Activated naive CD4-positive, alpha-beta T cell treated with anti-CD3 and anti-CD28 coated beads, Interleukin-2, amount 10 ng/mL, durations not matched to agents 7 days and 5 days (primary cell): ENCODE data around the gene GRK5.

Source experiments
- CTCF ChIA-PET: fragments of 350-600 bp; sonication (Branson Sonifier 250); formaldehyde crosslinking; loops from one replicate; lab custom pipeline; 2021; ENCODE audit warnings: antibody characterized with exemption; lab: Charles Lee
- DNase-seq: peaks from one replicate; pipeline ENCODE4 v3.0.0-alpha.2; 2020
- H3K27ac Mint-ChIP-seq: one replicate; pipeline ENCODE4 v1.8.0; 2021; ENCODE audit warnings: mild to moderate bottlenecking, moderate library complexity, mixed read lengths
- H3K27me3 Mint-ChIP-seq: one replicate; pipeline ENCODE4 v1.8.0; 2021; ENCODE audit warnings: mild to moderate bottlenecking, mixed read lengths
- H3K36me3 Mint-ChIP-seq: one replicate; pipeline ENCODE4 v1.8.0; 2021; ENCODE audit warnings: mixed read lengths
- H3K4me1 Mint-ChIP-seq: one replicate; pipeline ENCODE4 v1.8.0; 2021; ENCODE audit warnings: mixed read lengths
- H3K4me3 Mint-ChIP-seq: one replicate; pipeline ENCODE4 v1.8.0; 2021; ENCODE audit warnings: mild to moderate bottlenecking, moderate library complexity, mixed read lengths
- H3K9me3 Mint-ChIP-seq: one replicate; pipeline ENCODE4 v1.8.0; 2021; ENCODE audit warnings: mixed read lengths

Gene GRK5

DNA sequence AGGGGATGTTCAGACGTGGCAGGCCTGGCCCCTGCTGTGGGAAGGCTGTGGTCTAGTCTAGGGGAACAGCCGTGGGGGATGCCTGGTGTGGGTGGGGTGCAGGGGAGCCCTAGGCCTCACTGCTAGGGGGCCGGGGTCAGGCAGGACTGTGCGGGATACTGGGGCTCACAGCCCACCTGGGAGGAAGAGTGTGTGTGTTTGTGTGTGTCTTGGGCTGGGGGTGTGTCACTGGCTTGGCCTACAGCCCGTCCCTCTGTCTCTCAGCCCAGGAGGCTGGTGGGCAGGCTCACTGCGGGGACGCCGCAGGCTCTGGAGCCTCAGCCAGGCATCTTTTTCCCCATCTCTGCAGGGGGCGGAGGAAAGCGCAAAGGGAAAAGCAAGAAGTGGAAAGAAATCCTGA, 118.8 kb downstream of the GRK5 start:
- no peak overlapping the region for H3K27ac Mint-ChIP-seq
- CTCF ChIA-PET = no interaction called here

DNA sequence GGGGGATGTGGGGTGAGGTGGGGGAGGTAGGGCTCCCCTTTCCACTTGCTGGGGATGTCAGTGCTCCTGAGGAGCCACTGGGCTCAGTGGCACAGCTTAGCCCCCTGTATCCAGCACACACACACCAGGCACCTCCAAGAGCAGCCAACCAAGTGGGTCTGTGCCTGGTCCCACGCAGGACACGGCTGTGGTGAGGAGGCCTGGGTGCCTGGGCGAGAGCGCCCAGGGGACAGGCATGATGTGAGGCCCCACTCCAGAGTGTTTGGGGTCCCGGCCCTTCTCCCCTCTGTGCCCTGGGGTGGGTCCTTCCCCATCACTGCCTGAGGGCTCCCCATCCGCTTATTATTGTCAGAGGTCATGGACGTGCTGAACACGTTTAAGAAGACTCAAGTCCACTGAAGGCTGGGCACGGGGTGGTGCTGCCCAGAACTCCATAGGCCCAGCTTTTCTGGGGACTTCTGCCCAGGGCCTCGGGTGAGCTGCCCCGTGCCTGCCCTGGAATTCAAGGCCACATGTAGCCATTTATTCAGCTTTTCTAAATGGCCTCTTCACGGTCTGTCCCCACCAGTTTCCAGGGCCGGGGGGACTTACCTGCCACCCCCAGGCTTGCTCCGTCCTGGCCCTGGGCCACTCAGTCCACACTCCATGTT, 119.8 kb downstream of the GRK5 start:
- CTCF ChIA-PET = no interaction called here
- H3K36me3 Mint-ChIP-seq = peaks cover 7% of the 10 kb centered on the region
- H3K27ac Mint-ChIP-seq = no peak overlapping the region
- no peak overlapping the region for H3K4me3 Mint-ChIP-seq
- H3K9me3 Mint-ChIP-seq = no peaks in the 10 kb centered on the region
- no peaks in the 10 kb centered on the region for H3K27me3 Mint-ChIP-seq
- no peak for DNase-seq
- no peaks in the 10 kb centered on the region for H3K4me1 Mint-ChIP-seq

More for the DNA sequence above, 118.8 kb downstream of the GRK5 start:
- H3K36me3 Mint-ChIP-seq = peaks cover 7% of the 10 kb centered on the region
- H3K4me3 Mint-ChIP-seq = no peak overlapping the region
- H3K4me1 Mint-ChIP-seq = no peaks in the 10 kb centered on the region
- no peak for DNase-seq
- H3K9me3 Mint-ChIP-seq = no peaks in the 10 kb centered on the region
- no peaks in the 10 kb centered on the region for H3K27me3 Mint-ChIP-seq

GRCh38 chr10:119328223-119328622, 120.9 kb downstream of the GRK5 start:
- DNase-seq = no peak
- H3K4me1 Mint-ChIP-seq = peaks cover 7% of the 10 kb centered on the region
- no peaks in the 10 kb centered on the region for H3K27me3 Mint-ChIP-seq
- H3K27ac Mint-ChIP-seq = no peak overlapping the region
- peaks cover 12% of the 10 kb centered on the region for H3K36me3 Mint-ChIP-seq
- CTCF ChIA-PET = no interaction called here
- H3K4me3 Mint-ChIP-seq = no peak overlapping the region
- no peaks in the 10 kb centered on the region for H3K9me3 Mint-ChIP-seq

GRCh38 chr10:119330342-119330741, 123.0 kb downstream of the GRK5 start:
- Mint-ChIP-seq H3K9me3 (no peaks in the 10 kb centered on the region), H3K4me3 (no peak overlapping the region), H3K4me1 (peaks cover 11% of the 10 kb centered on the region), H3K27me3 (no peaks in the 10 kb centered on the region), H3K36me3 (peaks cover 24% of the 10 kb centered on the region), H3K27ac (no peak overlapping the region)
- DNase-seq = no peak
- CTCF ChIA-PET = no interaction called here

DNA sequence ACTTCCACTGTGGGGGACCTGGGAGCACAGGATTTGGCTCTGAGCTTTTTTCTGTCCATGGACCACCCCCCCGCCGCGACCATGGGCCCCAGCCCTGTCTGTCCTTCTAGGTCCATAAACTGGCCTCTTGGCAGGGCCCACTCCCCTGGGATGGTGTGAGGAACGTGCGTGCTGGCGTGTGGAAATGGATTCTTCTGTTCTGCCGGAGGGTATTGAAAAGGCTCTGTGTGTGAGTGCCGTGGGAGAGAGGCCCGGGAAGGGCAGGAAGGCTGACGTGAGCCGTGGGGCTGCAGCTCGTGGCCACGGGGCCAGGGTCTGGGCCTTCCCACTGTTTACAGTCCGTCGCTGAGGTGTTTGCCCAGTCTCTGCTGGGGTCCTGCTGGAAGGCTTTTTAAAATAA, 123.7 kb downstream of the GRK5 start:
- Mint-ChIP-seq H3K27ac (no peak overlapping the region), H3K9me3 (no peaks in the 10 kb centered on the region), H3K36me3 (peaks cover 28% of the 10 kb centered on the region), H3K27me3 (no peaks in the 10 kb centered on the region), H3K4me3 (no peak overlapping the region), H3K4me1 (peaks cover 11% of the 10 kb centered on the region)
- CTCF ChIA-PET = no interaction called here
- DNase-seq = no peak

DNA sequence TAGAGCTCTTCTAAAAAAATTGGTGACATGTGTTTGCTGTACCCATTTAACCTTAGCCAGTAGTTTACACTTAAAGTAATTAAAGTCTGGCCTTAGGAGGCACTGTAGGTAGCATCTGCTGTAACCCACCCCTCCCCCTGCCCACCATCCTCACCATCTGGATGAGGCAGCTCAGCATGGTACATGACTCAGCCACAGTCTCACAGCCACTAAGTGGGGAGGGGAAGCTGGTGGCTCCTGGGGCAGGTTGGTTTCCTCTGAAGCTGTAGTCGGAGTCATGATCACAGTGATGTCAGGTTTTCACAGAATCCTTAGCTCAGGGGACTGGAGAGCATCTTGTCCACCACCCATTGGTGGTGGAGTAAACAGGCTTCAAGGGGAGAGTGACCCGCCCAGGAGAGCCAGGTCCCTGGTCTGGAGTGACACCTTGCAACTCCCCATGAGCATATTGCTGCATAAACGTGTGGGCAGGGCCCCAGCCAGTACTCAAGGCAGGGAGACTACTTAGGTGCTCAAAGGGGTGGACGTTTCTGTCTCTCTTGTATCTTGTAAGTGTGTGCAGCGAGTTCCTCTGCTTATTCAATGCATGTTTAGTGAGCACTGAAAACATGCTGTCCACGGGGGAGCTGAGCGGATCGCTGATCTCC, 125.9 kb downstream of the GRK5 start:
- Mint-ChIP-seq H3K4me1 (peaks cover 16% of the 10 kb centered on the region), H3K27ac (no peak overlapping the region), H3K4me3 (no peak overlapping the region), H3K27me3 (no peaks in the 10 kb centered on the region), H3K36me3 (peaks cover 36% of the 10 kb centered on the region), H3K9me3 (no peaks in the 10 kb centered on the region)
- CTCF ChIA-PET = interaction anchor here (0.9 to 1.7 kb wide), 4 partner anchors 13 to 112 kb away, joined by 3 to 4 read pairs (median 4); no protein-coding TSS in a partner anchor
- DNase-seq = peak; percentile 45

DNA sequence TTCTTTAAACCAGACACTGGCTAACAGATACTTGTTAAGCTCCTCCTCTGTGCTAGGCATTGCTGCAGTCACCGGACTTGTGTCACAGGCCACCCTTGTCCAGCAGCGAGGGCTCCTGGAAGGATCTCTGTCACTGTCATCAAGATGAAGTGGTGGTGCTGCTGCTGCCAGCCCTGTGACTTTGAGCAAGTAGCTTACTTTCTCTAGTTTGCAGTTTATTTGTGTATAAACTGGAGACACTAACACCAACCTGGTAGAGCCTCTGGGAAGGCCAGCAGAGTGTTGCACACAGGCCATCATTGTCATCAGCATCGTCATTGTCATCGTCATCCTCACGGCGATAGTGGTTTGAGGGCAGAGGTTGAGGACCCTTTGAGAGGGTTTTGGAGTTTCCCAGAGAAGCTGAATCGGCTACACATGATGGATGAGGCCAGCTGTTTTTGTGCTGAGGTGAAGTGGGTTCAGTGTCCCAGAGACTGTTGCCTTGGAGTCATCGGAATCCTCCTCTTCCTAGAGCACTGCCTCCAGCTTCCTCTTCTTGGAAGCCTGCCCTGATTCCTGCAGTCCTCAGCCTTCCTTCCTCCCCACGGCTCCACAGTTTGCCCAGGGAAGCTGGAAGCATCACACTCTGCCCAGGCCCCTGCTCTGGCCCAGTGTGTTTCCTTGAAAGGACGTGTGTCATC, 128.4 kb downstream of the GRK5 start:
- H3K9me3 Mint-ChIP-seq = no peaks in the 10 kb centered on the region
- CTCF ChIA-PET = interaction anchor here (0.8 to 1.0 kb wide), 2 partner anchors 109 to 136 kb away, joined by 3 read pairs; no protein-coding TSS in a partner anchor
- no peak overlapping the region for H3K4me3 Mint-ChIP-seq
- H3K36me3 Mint-ChIP-seq = peaks cover 31% of the 10 kb centered on the region
- H3K4me1 Mint-ChIP-seq = peaks cover 17% of the 10 kb centered on the region
- no peak overlapping the region for H3K27ac Mint-ChIP-seq
- no peak for DNase-seq
- no peaks in the 10 kb centered on the region for H3K27me3 Mint-ChIP-seq

GRCh38 chr10:119336599-119336998, 129.2 kb downstream of the GRK5 start:
- Mint-ChIP-seq H3K27me3 (no peaks in the 10 kb centered on the region), H3K4me1 (peaks cover 24% of the 10 kb centered on the region), H3K27ac (no peak overlapping the region), H3K4me3 (no peak overlapping the region), H3K36me3 (peaks cover 35% of the 10 kb centered on the region), H3K9me3 (no peaks in the 10 kb centered on the region)
- DNase-seq = no peak
- CTCF ChIA-PET = interaction anchor here (1.0 kb wide), 1 partner anchor 137 kb away, joined by 3 read pairs; no protein-coding TSS in a partner anchor

DNA sequence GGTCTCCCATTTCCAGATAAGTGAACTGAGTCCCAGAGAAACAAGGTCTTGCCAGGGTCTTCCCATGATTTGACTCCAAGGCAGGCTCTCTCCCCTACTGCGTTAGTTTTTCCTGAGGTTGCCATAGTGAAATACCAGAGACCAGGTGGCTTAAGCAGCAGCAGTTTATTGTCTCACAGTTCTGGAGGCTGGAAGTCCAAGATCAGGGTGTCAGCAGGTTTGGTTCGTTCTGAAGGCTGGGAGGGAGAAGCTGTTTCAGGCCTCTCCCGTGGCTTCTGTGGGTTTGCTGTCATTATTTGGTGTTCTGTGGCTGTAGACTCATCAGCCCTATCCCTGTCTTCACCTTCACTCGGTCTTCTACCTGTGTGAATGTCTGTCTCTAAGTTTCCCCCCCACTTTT, 129.9 kb downstream of the GRK5 start:
- H3K4me3 Mint-ChIP-seq = no peak overlapping the region

GRCh38 chr10:119337796-119338432, 130.5 kb downstream of the GRK5 start:
- Mint-ChIP-seq H3K4me3 (no peak overlapping the region), H3K27ac (no peak overlapping the region), H3K4me1 (peaks cover 26% of the 10 kb centered on the region), H3K36me3 (peaks cover 31% of the 10 kb centered on the region), H3K27me3 (no peaks in the 10 kb centered on the region), H3K9me3 (no peaks in the 10 kb centered on the region)
- CTCF ChIA-PET = no interaction called here
- DNase-seq = no peak

More for the DNA sequence above, 129.9 kb downstream of the GRK5 start:
- Mint-ChIP-seq H3K4me1 (peaks cover 29% of the 10 kb centered on the region), H3K27ac (no peak overlapping the region), H3K9me3 (no peaks in the 10 kb centered on the region), H3K27me3 (no peaks in the 10 kb centered on the region), H3K36me3 (peaks cover 35% of the 10 kb centered on the region)
- DNase-seq = no peak
- CTCF ChIA-PET = no interaction called here

DNA sequence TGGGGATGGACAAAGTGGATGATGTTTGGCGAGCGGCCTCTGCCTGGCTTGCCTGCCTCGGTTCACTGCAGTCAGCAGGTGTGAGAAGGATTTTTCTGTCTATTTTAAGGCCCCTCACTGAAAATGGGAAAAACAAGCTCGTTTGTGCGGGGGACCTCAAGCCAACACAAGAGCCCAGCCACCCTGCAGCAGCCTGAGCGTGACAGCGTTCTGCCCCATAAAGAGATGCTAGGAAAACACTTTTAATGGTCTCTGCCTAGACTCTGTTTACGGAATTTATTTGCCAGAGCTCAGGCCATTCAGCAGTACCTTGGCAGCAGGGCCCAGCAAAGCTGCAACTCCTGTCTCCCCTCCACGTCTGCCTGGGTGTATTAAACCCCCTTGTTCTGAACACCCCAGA, 131.7 kb downstream of the GRK5 start:
- CTCF ChIA-PET = no interaction called here
- H3K27ac Mint-ChIP-seq = no peak overlapping the region
- peaks cover 21% of the 10 kb centered on the region for H3K36me3 Mint-ChIP-seq
- no peak for DNase-seq
- no peaks in the 10 kb centered on the region for H3K27me3 Mint-ChIP-seq
- H3K4me1 Mint-ChIP-seq = peaks cover 22% of the 10 kb centered on the region
- no peaks in the 10 kb centered on the region for H3K9me3 Mint-ChIP-seq
- H3K4me3 Mint-ChIP-seq = no peak overlapping the region

GRCh38 chr10:119340893-119341458, 133.6 kb downstream of the GRK5 start:
- no peaks in the 10 kb centered on the region for H3K9me3 Mint-ChIP-seq
- no peak for DNase-seq
- no peaks in the 10 kb centered on the region for H3K27me3 Mint-ChIP-seq
- CTCF ChIA-PET = interaction anchor here (0.7 to 1.2 kb wide), 3 partner anchors 24 to 141 kb away, joined by 3 read pairs; no protein-coding TSS in a partner anchor
- H3K4me3 Mint-ChIP-seq = no peak overlapping the region
- peaks cover 33% of the 10 kb centered on the region for H3K4me1 Mint-ChIP-seq
- H3K27ac Mint-ChIP-seq = no peak overlapping the region
- peaks cover 17% of the 10 kb centered on the region for H3K36me3 Mint-ChIP-seq

GRCh38 chr10:119341459-119342301, 134.3 kb downstream of the GRK5 start:
- Mint-ChIP-seq H3K4me3 (no peak overlapping the region), H3K27me3 (no peaks in the 10 kb centered on the region), H3K9me3 (no peaks in the 10 kb centered on the region), H3K36me3 (peaks cover 12% of the 10 kb centered on the region), H3K27ac (no peak overlapping the region), H3K4me1 (peaks cover 33% of the 10 kb centered on the region)
- CTCF ChIA-PET = interaction anchor here (0.7 to 1.2 kb wide), 4 partner anchors 14 to 142 kb away, joined by 3 read pairs; no protein-coding TSS in a partner anchor
- peak; percentile 43 for DNase-seq
